K562 (cell line): ENCODE data around the gene IP6K1. TPM values are rescaled to one million over a fixed set of nuclear protein-coding genes. Genes with fewer than 3 reads are reported as not detected.

ENCODE experiments used
- ATAC-seq: fragments of 200-7000 bp; cut with Tn5 transposase; 3 replicates; pipeline ENCODE4 v1.9.1; 2020; ENCODE audit warnings: moderate library complexity
- BruUV-seq: library from RNA; stranded (reverse); fragments of 400-500 nt; replicated peaks from 2 replicates; lab custom pipeline; 2021; lab: Mats Ljungman, UMichigan
- CTCF ChIA-PET: fragments of 300-600 bp; formaldehyde crosslinking; extraction: SDS; loops from one replicate; lab custom pipeline; 2021; ENCODE audit warnings: low intra/inter-chr PET ratio; lab: Yijun Ruan, JAX
- POLR2A ChIA-PET: fragments of 300-600, 350-650 bp; sonication (Branson Sonifier 250); formaldehyde crosslinking; extraction: SDS; loops from one replicate; lab custom pipeline; 2021; ENCODE audit warnings: antibody characterized with exemption, inconsistent platforms; lab: Yijun Ruan, JAX
- DNase-seq, 4 experiments: peaks; one replicate each; pipeline versions ENCODE4 v3.0.0 to v3.0.0-alpha.2; 2011 to 2018; ENCODE audit warnings: low spot score in 3 of 4, mixed read lengths in 3 of 4; ENCODE audit errors: extremely low read depth in 1 of 4
- FAIRE-seq: peaks from 2 replicates; lab custom pipeline; 2011; peaks lifted over from hg19 to GRCh38; lab: Jason Lieb, UNC
- H2AFZ ChIP-seq: 2 replicates; pipeline ENCODE4 v1.6.0; 2011; ENCODE audit warnings: low read depth, low read length, control low read depth, inconsistent platforms
- H3K27ac ChIP-seq: fragments of 200-600 bp; 3 replicates; pipeline ENCODE4 v1.8.0; 2011; ENCODE audit warnings: low read depth, mild to moderate bottlenecking, control low read depth, inconsistent platforms, low read length, moderate library complexity, mixed read lengths; ENCODE audit errors: extremely low read depth
- H3K27me3 ChIP-seq, 2 experiments: fragments of 300-600 bp in 1 of 2; 2 replicates in 1 of 2; 3 replicates in 1 of 2; pipeline versions ENCODE4 v1.6.0 to v1.8.0; 2011; ENCODE audit warnings: inconsistent platforms in 2 of 2, low read length in 2 of 2, mild to moderate bottlenecking in 1 of 2, mixed read lengths in 1 of 2, moderate library complexity in 1 of 2; ENCODE audit not compliant: control insufficient read depth in 2 of 2, insufficient read depth in 2 of 2
- H3K36me3 ChIP-seq: fragments of 300-600 bp; 3 replicates; pipeline ENCODE4 v1.8.0; 2011; ENCODE audit warnings: mild to moderate bottlenecking, low read length, inconsistent platforms; ENCODE audit not compliant: control insufficient read depth, insufficient read depth
- H3K4me1 ChIP-seq, 2 experiments: fragments of 200-600 bp in 1 of 2; replicated peaks in 1 of 2; 2 replicates in 1 of 2; 3 replicates in 1 of 2; pipeline versions ENCODE4 v1.5.1 to v1.8.0; 2011; ENCODE audit warnings: inconsistent platforms in 2 of 2, low read length in 2 of 2, mild to moderate bottlenecking in 1 of 2, mixed read lengths in 1 of 2, moderate library complexity in 1 of 2; ENCODE audit not compliant: control insufficient read depth in 2 of 2, insufficient read depth in 2 of 2
- H3K4me2 ChIP-seq: 2 replicates; pipeline ENCODE4 v1.6.1; 2011; ENCODE audit warnings: low read length, control low read depth, inconsistent platforms, mixed read lengths; ENCODE audit not compliant: insufficient read depth
- H3K4me3 ChIP-seq: fragments of 200-600 bp; sonication (generic), shearing (Covaris generic); 2 replicates; pipeline ENCODE4 v1.5.1; 2016; ENCODE audit warnings: control low read depth, inconsistent platforms
- H3K79me2 ChIP-seq: fragments of 200-600 bp; 3 replicates; pipeline ENCODE4 v1.8.0; 2011; ENCODE audit warnings: low read length, inconsistent platforms; ENCODE audit not compliant: control insufficient read depth, insufficient read depth
- H3K9ac ChIP-seq, 2 experiments: 2 replicates each; pipeline versions ENCODE4 v1.6.0 to v1.6.1; 2011; ENCODE audit warnings: low read depth in 2 of 2, low read length in 2 of 2, control low read depth in 1 of 2, inconsistent platforms in 1 of 2, mild to moderate bottlenecking in 1 of 2, mixed read lengths in 1 of 2; ENCODE audit not compliant: insufficient read depth in 1 of 2
- H3K9me1 ChIP-seq: one replicate; pipeline ENCODE4 v1.6.0; 2011; ENCODE audit warnings: inconsistent platforms, mild to moderate bottlenecking, low read length, moderate library complexity; ENCODE audit not compliant: control insufficient read depth, insufficient read depth
- H3K9me3 ChIP-seq: replicated peaks from 2 replicates; pipeline ENCODE4 v1.5.1; 2011; ENCODE audit warnings: low read depth, low read length, inconsistent platforms; ENCODE audit not compliant: control insufficient read depth, insufficient read depth
- H4K20me1 ChIP-seq: replicated peaks from 2 replicates; pipeline ENCODE4 v1.6.1; 2011; ENCODE audit warnings: low read length, inconsistent platforms, mixed read lengths; ENCODE audit not compliant: control insufficient read depth, insufficient read depth
- ETV6 ChIP-seq, 3 experiments: fragments of 150-350 bp in 1 of 3; sonication (generic) in 1 of 3; formaldehyde crosslinking in 1 of 3; IDR thresholded peaks; 2 replicates each; pipeline versions ENCODE4 v1.6.1 to v1.8.0; 2014 to 2022; ENCODE audit warnings: borderline replicate concordance in 2 of 3, low read depth in 2 of 3, antibody characterized with exemption in 1 of 3, low read length in 1 of 3, mild to moderate bottlenecking in 1 of 3, missing genetic modification reagents in 1 of 3
- POLR2G ChIP-seq: fragments of 200-400 bp; formaldehyde crosslinking; IDR thresholded peaks from 2 replicates; pipeline ENCODE4 v1.6.1; 2017; ENCODE audit warnings: low read depth, mild to moderate bottlenecking, antibody characterized with exemption, low read length, moderate library complexity
- RBFOX2 ChIP-seq: fragments of 200-400 bp; formaldehyde crosslinking; IDR thresholded peaks from 2 replicates; pipeline ENCODE4 v1.6.1; 2017; ENCODE audit warnings: low read depth, mild to moderate bottlenecking, low read length, moderate library complexity
- SP1 ChIP-seq: sonication (generic); formaldehyde crosslinking; IDR thresholded peaks from 2 replicates; pipeline ENCODE4 v1.8.1; 2022; ENCODE audit warnings: mild to moderate bottlenecking, missing genetic modification reagents
- ZNF232 ChIP-seq: sonication (generic); formaldehyde crosslinking; IDR thresholded peaks from 2 replicates; pipeline ENCODE4 v1.8.0; 2022; ENCODE audit warnings: mild to moderate bottlenecking, missing genetic modification reagents
- WGBS: fragments of 100-300 bp; shearing (Covaris generic); methylation state at CpG from one replicate; pipeline ENCODE4 v1.1.6; 2016; ENCODE audit warnings: low coverage, mixed read lengths; ENCODE audit not compliant: insufficient coverage; ENCODE audit errors: missing lambda C conversion rate; 5-methylcytosine and 5-hydroxymethylcytosine counted together
- in situ Hi-C: fragments of 300-500 bp; cut with MboI; formaldehyde crosslinking; loops from 4 replicates; pipeline ENCODE4 v1.15.0; 2018; ENCODE audit warnings: inconsistent platforms, mixed read lengths
- intact Hi-C: fragments of 100-400 bp; cut with micrococcal nuclease; formaldehyde crosslinking; loops from 2 replicates; pipeline ENCODE4 v1.14.2; 2022
- polyA plus RNA-seq, 8 experiments: library from polyadenylated mRNA; depleted of rRNA in 4 of 8; stranded (reverse) in 5 of 8; unstranded in 3 of 8; fragments of >200 nt; fragmentation: Nextera tagmentation in 2 of 8; fragmentation: Illumina TruSeq in 1 of 8; extraction: Ambion mirVana in 2 of 8; extraction: Trizol in 1 of 8; gene quantifications; 2 replicates each; pipeline versions ENCODE4 v1.2.1 to v1.2.3, GENCODE V29; 2011 to 2014; ENCODE audit warnings: inconsistent platforms in 1 of 8, missing spikeins in 1 of 8
- total RNA-seq, 7 experiments: library from RNA; depleted of rRNA in 6 of 7; stranded (reverse); fragments of >200 nt in 6 of 7; fragmentation: Illumina TruSeq in 2 of 7; extraction: Trizol in 2 of 7; gene quantifications; 2 replicates each; pipeline versions ENCODE4 v1.2.1 to v1.2.3, GENCODE V29; 2011 to 2021; ENCODE audit warnings: low replicate concordance in 1 of 7
- TF ChIP-seq, protein P1 (sequence below), 3 experiments: IDR thresholded peaks in 2 of 3; conservative IDR thresholded peaks in 1 of 3; 2 replicates each; pipeline ENCODE4 v1.5.1; 2011 to 2012; ENCODE audit warnings: low read length in 3 of 3, mild to moderate bottlenecking in 3 of 3, control low read depth in 2 of 3, improper control_type of control experiment in 1 of 3, inconsistent platforms in 1 of 3, low read depth in 1 of 3, mixed read lengths in 1 of 3, moderate library complexity in 1 of 3; ENCODE audit not compliant: insufficient read depth in 2 of 3
- TF ChIP-seq, protein P2 (sequence below): fragments of 450-650 bp; IDR thresholded peaks from one replicate; pipeline ENCODE4 v1.6.1; 2018; ENCODE audit warnings: mild to moderate bottlenecking, moderate library complexity; ENCODE audit not compliant: partially characterized antibody
- TF ChIP-seq, protein P3 (sequence below): sonication (generic); formaldehyde crosslinking; IDR thresholded peaks from 2 replicates; pipeline ENCODE4 v1.8.1; 2023; ENCODE audit warnings: mild to moderate bottlenecking, missing genetic modification reagents

The IP6K1 gene
- total and polyA plus RNA-seq, 9 of the 15 experiments (the other 6 are each of a cell fraction or from before 2014, with no cell fraction given): 0.46 to 29.2 (median 13.1) TPM

DNA sequence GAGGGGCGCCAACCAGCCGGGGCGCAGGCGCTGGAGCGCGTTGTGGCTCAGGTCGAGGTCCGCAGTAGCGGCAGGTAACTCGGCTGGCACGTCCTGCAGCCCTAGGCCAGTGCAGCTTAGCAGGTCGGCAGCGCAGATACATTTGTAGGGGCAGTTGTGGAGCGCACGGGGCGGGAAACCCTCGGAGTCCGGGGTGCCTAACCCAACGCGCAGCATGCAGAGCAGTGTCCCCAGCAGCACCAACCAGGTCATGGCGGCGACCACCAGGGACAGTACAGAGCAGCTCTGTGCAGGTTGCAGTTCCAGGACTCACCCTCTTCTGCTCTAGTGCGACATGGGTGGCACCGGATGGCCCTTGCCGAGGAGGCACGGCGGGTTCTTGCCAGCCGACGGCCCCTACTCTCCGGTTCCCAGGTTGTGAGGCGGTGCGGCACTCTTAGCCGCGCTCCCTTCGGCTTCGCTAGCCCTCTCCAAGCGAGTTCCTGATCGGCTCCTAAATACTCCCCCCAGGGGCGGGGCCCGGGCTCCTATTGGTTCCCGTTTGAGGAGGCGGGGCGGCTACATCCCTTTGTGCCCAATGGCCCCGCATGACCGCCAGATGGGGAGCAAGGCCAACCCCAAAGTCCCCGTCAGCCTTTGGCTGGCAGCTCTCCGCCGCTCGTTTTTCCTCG lies 67.0 kb downstream of the IP6K1 start, which contains the start of gene AMIGO3 (continued):
- TF ChIP-seq, protein P1, sequence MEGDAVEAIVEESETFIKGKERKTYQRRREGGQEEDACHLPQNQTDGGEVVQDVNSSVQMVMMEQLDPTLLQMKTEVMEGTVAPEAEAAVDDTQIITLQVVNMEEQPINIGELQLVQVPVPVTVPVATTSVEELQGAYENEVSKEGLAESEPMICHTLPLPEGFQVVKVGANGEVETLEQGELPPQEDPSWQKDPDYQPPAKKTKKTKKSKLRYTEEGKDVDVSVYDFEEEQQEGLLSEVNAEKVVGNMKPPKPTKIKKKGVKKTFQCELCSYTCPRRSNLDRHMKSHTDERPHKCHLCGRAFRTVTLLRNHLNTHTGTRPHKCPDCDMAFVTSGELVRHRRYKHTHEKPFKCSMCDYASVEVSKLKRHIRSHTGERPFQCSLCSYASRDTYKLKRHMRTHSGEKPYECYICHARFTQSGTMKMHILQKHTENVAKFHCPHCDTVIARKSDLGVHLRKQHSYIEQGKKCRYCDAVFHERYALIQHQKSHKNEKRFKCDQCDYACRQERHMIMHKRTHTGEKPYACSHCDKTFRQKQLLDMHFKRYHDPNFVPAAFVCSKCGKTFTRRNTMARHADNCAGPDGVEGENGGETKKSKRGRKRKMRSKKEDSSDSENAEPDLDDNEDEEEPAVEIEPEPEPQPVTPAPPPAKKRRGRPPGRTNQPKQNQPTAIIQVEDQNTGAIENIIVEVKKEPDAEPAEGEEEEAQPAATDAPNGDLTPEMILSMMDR (IDR thresholded peaks at IDR 0.05 in 2 of 3, conservative IDR thresholded peaks at IDR 0.05 in 1 of 3; ENCODE audit: insufficient read depth in 2 of 3, low read depth in 1 of 3, low read length in 3 of 3): peak in 1 of 3 experiments; percentile 34; a peak in 1 of 6 replicates
- peak; percentile 71 for TF ChIP-seq POLR2G

DNA sequence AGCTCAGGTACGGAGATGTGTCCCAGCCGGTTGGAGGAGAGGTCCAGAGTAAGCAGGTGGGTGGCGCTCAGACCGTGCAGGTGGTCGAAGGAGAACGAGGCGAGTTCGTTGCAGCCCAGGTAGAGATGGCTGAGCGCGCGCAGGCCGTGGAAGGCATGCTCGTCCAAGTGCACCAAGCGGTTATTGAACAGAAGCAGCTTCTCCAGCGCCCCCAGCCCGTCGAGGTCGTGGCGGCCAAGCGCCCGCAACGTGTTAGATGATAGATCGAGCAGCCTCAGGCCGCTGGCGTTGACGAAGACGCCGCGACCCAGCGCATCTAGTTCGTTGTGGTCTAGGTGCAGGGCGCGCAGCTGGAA lies 67.5 kb downstream of the IP6K1 start:
- Histone ChIP-seq H4K20me1 (0 out of 2 replicates have a peak, but pooled peaks cover 3% of the 10 kb centered on the region), H2AFZ (no peak overlapping the region), H3K36me3 (peaks cover 61% of the 10 kb centered on the region; the same call in 2 of the 3 replicates), H3K9me3 (no peaks in the 10 kb centered on the region), H3K27me3 (no peaks in the 10 kb centered on the region), H3K4me1 (peaks cover 0 to 29% of the 10 kb centered on the region in 2 experiments; a peak in 3 of 5 replicates), H3K79me2 (peaks cover 12% of the 10 kb centered on the region), H3K27ac (no peak overlapping the region), H3K4me3 (no peak overlapping the region), H3K9ac (no peak overlapping the region), H3K9me1 (no peaks in the 10 kb centered on the region), H3K4me2 (no peak overlapping the region)
- intact Hi-C loops: no loop called here
- in situ Hi-C loops: no loop called here
- ChIA-PET POLR2A (no interaction called here), CTCF (interaction anchor here (1.2 kb wide), 1 partner anchor 120 kb away, joined by 4 read pairs; no protein-coding TSS in a partner anchor)
- no peak for DNase-seq
- TF ChIP-seq SP1 (CRISPR knock-in tag) (no peak), RBFOX2 (peak; percentile 36; the same call in 1 of the 2 replicates), POLR2G (no peak), ZNF232 (CRISPR knock-in tag) (no peak), ETV6 (IDR thresholded peaks at IDR 0.05; ENCODE audit: borderline replicate concordance in 1 of 2, low read depth in 2 of 2, low read length in 1 of 2) (no peak), ETV6 (CRISPR knock-in tag; IDR thresholded peaks at IDR 0.05; ENCODE audit: borderline replicate concordance) (no peak)
- TF ChIP-seq, protein P2, sequence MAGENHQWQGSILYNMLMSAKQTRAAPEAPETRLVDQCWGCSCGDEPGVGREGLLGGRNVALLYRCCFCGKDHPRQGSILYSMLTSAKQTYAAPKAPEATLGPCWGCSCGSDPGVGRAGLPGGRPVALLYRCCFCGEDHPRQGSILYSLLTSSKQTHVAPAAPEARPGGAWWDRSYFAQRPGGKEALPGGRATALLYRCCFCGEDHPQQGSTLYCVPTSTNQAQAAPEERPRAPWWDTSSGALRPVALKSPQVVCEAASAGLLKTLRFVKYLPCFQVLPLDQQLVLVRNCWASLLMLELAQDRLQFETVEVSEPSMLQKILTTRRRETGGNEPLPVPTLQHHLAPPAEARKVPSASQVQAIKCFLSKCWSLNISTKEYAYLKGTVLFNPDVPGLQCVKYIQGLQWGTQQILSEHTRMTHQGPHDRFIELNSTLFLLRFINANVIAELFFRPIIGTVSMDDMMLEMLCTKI: no peak
- TF ChIP-seq, protein P3, sequence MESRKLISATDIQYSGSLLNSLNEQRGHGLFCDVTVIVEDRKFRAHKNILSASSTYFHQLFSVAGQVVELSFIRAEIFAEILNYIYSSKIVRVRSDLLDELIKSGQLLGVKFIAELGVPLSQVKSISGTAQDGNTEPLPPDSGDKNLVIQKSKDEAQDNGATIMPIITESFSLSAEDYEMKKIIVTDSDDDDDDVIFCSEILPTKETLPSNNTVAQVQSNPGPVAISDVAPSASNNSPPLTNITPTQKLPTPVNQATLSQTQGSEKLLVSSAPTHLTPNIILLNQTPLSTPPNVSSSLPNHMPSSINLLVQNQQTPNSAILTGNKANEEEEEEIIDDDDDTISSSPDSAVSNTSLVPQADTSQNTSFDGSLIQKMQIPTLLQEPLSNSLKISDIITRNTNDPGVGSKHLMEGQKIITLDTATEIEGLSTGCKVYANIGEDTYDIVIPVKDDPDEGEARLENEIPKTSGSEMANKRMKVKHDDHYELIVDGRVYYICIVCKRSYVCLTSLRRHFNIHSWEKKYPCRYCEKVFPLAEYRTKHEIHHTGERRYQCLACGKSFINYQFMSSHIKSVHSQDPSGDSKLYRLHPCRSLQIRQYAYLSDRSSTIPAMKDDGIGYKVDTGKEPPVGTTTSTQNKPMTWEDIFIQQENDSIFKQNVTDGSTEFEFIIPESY (CRISPR knock-in tag): peak; percentile 95
- FAIRE-seq: no peak
- no TSS peak for BruUV-seq
- WGBS: 100% methylated on average over 2 of the region's 33 CpGs
- ATAC-seq: no peak
